K562 (cell line): Measurements from ENCODE around the gene BIN1. TPM values are rescaled to one million over a fixed set of nuclear protein-coding genes. Genes with fewer than 3 reads are reported as not detected.

ENCODE experiments used
- ATAC-seq: fragments of 200-7000 bp; cut with Tn5 transposase; 3 replicates; pipeline ENCODE4 v1.9.1; 2020; ENCODE audit warnings: moderate library complexity
- BruUV-seq: library from RNA; stranded (reverse); fragments of 400-500 nt; replicated peaks from 2 replicates; lab custom pipeline; 2021; lab: Mats Ljungman, UMichigan
- CTCF ChIA-PET: fragments of 300-600 bp; formaldehyde crosslinking; extraction: SDS; loops from one replicate; lab custom pipeline; 2021; ENCODE audit warnings: low intra/inter-chr PET ratio; lab: Yijun Ruan, JAX
- POLR2A ChIA-PET: fragments of 300-600, 350-650 bp; sonication (Branson Sonifier 250); formaldehyde crosslinking; extraction: SDS; loops from one replicate; lab custom pipeline; 2021; ENCODE audit warnings: antibody characterized with exemption, inconsistent platforms; lab: Yijun Ruan, JAX
- DNase-seq, 4 experiments: peaks; one replicate each; pipeline versions ENCODE4 v3.0.0 to v3.0.0-alpha.2; 2011 to 2018; ENCODE audit warnings: low spot score in 3 of 4, mixed read lengths in 3 of 4; ENCODE audit errors: extremely low read depth in 1 of 4
- FAIRE-seq: peaks from 2 replicates; lab custom pipeline; 2011; peaks lifted over from hg19 to GRCh38; lab: Jason Lieb, UNC
- H2AFZ ChIP-seq: 2 replicates; pipeline ENCODE4 v1.6.0; 2011; ENCODE audit warnings: low read depth, low read length, control low read depth, inconsistent platforms
- H3K27ac ChIP-seq: fragments of 200-600 bp; 3 replicates; pipeline ENCODE4 v1.8.0; 2011; ENCODE audit warnings: low read depth, mild to moderate bottlenecking, control low read depth, inconsistent platforms, low read length, moderate library complexity, mixed read lengths; ENCODE audit errors: extremely low read depth
- H3K27me3 ChIP-seq, 2 experiments: fragments of 300-600 bp in 1 of 2; 2 replicates in 1 of 2; 3 replicates in 1 of 2; pipeline versions ENCODE4 v1.6.0 to v1.8.0; 2011; ENCODE audit warnings: inconsistent platforms in 2 of 2, low read length in 2 of 2, mild to moderate bottlenecking in 1 of 2, mixed read lengths in 1 of 2, moderate library complexity in 1 of 2; ENCODE audit not compliant: control insufficient read depth in 2 of 2, insufficient read depth in 2 of 2
- H3K36me3 ChIP-seq: fragments of 300-600 bp; 3 replicates; pipeline ENCODE4 v1.8.0; 2011; ENCODE audit warnings: mild to moderate bottlenecking, low read length, inconsistent platforms; ENCODE audit not compliant: control insufficient read depth, insufficient read depth
- H3K4me1 ChIP-seq, 2 experiments: fragments of 200-600 bp in 1 of 2; replicated peaks in 1 of 2; 2 replicates in 1 of 2; 3 replicates in 1 of 2; pipeline versions ENCODE4 v1.5.1 to v1.8.0; 2011; ENCODE audit warnings: inconsistent platforms in 2 of 2, low read length in 2 of 2, mild to moderate bottlenecking in 1 of 2, mixed read lengths in 1 of 2, moderate library complexity in 1 of 2; ENCODE audit not compliant: control insufficient read depth in 2 of 2, insufficient read depth in 2 of 2
- H3K4me2 ChIP-seq: 2 replicates; pipeline ENCODE4 v1.6.1; 2011; ENCODE audit warnings: low read length, control low read depth, inconsistent platforms, mixed read lengths; ENCODE audit not compliant: insufficient read depth
- H3K4me3 ChIP-seq: fragments of 200-600 bp; sonication (generic), shearing (Covaris generic); 2 replicates; pipeline ENCODE4 v1.5.1; 2016; ENCODE audit warnings: control low read depth, inconsistent platforms
- H3K79me2 ChIP-seq: fragments of 200-600 bp; 3 replicates; pipeline ENCODE4 v1.8.0; 2011; ENCODE audit warnings: low read length, inconsistent platforms; ENCODE audit not compliant: control insufficient read depth, insufficient read depth
- H3K9ac ChIP-seq, 2 experiments: 2 replicates each; pipeline versions ENCODE4 v1.6.0 to v1.6.1; 2011; ENCODE audit warnings: low read depth in 2 of 2, low read length in 2 of 2, control low read depth in 1 of 2, inconsistent platforms in 1 of 2, mild to moderate bottlenecking in 1 of 2, mixed read lengths in 1 of 2; ENCODE audit not compliant: insufficient read depth in 1 of 2
- H3K9me1 ChIP-seq: one replicate; pipeline ENCODE4 v1.6.0; 2011; ENCODE audit warnings: inconsistent platforms, mild to moderate bottlenecking, low read length, moderate library complexity; ENCODE audit not compliant: control insufficient read depth, insufficient read depth
- H3K9me3 ChIP-seq: replicated peaks from 2 replicates; pipeline ENCODE4 v1.5.1; 2011; ENCODE audit warnings: low read depth, low read length, inconsistent platforms; ENCODE audit not compliant: control insufficient read depth, insufficient read depth
- H4K20me1 ChIP-seq: replicated peaks from 2 replicates; pipeline ENCODE4 v1.6.1; 2011; ENCODE audit warnings: low read length, inconsistent platforms, mixed read lengths; ENCODE audit not compliant: control insufficient read depth, insufficient read depth
- ILK ChIP-seq: fragments of 450-650 bp; IDR thresholded peaks from 2 replicates; pipeline ENCODE4 v1.6.1; 2016; ENCODE audit warnings: missing genetic modification characterization, low read depth, mild to moderate bottlenecking, missing compliant biosample characterization, moderate library complexity, borderline replicate concordance
- POLR3G ChIP-seq: IDR thresholded peaks from 2 replicates; pipeline ENCODE4 v1.6.1; 2011; ENCODE audit not compliant: insufficient read length, insufficient replicate concordance; ENCODE audit errors: extremely low read depth
- PURB ChIP-seq: sonication (generic); formaldehyde crosslinking; IDR thresholded peaks from 2 replicates; pipeline ENCODE4 v1.9.0; 2021; ENCODE audit warnings: low read depth, mild to moderate bottlenecking, missing genetic modification reagents
- SRSF7 ChIP-seq: fragments of 200-400 bp; formaldehyde crosslinking; optimal IDR thresholded peaks from 2 replicates; pipeline ENCODE3; 2017; ENCODE audit warnings: mild to moderate bottlenecking, low read depth, low read length
- TAF9B ChIP-seq: fragments of 450-650 bp; IDR thresholded peaks from 2 replicates; pipeline ENCODE4 v1.6.1; 2018; ENCODE audit warnings: mild to moderate bottlenecking; ENCODE audit not compliant: partially characterized antibody
- ZBED1 ChIP-seq: IDR thresholded peaks from 2 replicates; pipeline ENCODE4 v1.6.1; 2014
- ZNF133 ChIP-seq: fragments of 250-450 bp; sonication (Bioruptor Pico); IDR thresholded peaks from 2 replicates; pipeline ENCODE4 v1.4.0; 2020; ENCODE audit warnings: mild to moderate bottlenecking
- WGBS: fragments of 100-300 bp; shearing (Covaris generic); methylation state at CpG from one replicate; pipeline ENCODE4 v1.1.6; 2016; ENCODE audit warnings: low coverage, mixed read lengths; ENCODE audit not compliant: insufficient coverage; ENCODE audit errors: missing lambda C conversion rate; 5-methylcytosine and 5-hydroxymethylcytosine counted together
- in situ Hi-C: fragments of 300-500 bp; cut with MboI; formaldehyde crosslinking; loops from 4 replicates; pipeline ENCODE4 v1.15.0; 2018; ENCODE audit warnings: inconsistent platforms, mixed read lengths
- intact Hi-C: fragments of 100-400 bp; cut with micrococcal nuclease; formaldehyde crosslinking; loops from 2 replicates; pipeline ENCODE4 v1.14.2; 2022
- polyA plus RNA-seq, 8 experiments: library from polyadenylated mRNA; depleted of rRNA in 4 of 8; stranded (reverse) in 5 of 8; unstranded in 3 of 8; fragments of >200 nt; fragmentation: Nextera tagmentation in 2 of 8; fragmentation: Illumina TruSeq in 1 of 8; extraction: Ambion mirVana in 2 of 8; extraction: Trizol in 1 of 8; gene quantifications; 2 replicates each; pipeline versions ENCODE4 v1.2.1 to v1.2.3, GENCODE V29; 2011 to 2014; ENCODE audit warnings: inconsistent platforms in 1 of 8, missing spikeins in 1 of 8
- total RNA-seq, 7 experiments: library from RNA; depleted of rRNA in 6 of 7; stranded (reverse); fragments of >200 nt in 6 of 7; fragmentation: Illumina TruSeq in 2 of 7; extraction: Trizol in 2 of 7; gene quantifications; 2 replicates each; pipeline versions ENCODE4 v1.2.1 to v1.2.3, GENCODE V29; 2011 to 2021; ENCODE audit warnings: low replicate concordance in 1 of 7
- TF ChIP-seq, protein P1 (sequence below): fragments of 450-650 bp; IDR thresholded peaks from 2 replicates; pipeline ENCODE4 v1.6.1; 2016; ENCODE audit warnings: borderline replicate concordance
- TF ChIP-seq, protein P2 (sequence below): fragments of 450-650 bp; formaldehyde crosslinking; conservative IDR thresholded peaks from 2 replicates; pipeline ENCODE4 v1.4.0; 2022; ENCODE audit warnings: mild to moderate bottlenecking, missing genetic modification characterization

The BIN1 gene
- total and polyA plus RNA-seq, 9 of the 15 experiments (the other 6 are each of a cell fraction or from before 2014, with no cell fraction given): 0.04 to 2.8 (median 0.79) TPM; not detected in 1

DNA sequence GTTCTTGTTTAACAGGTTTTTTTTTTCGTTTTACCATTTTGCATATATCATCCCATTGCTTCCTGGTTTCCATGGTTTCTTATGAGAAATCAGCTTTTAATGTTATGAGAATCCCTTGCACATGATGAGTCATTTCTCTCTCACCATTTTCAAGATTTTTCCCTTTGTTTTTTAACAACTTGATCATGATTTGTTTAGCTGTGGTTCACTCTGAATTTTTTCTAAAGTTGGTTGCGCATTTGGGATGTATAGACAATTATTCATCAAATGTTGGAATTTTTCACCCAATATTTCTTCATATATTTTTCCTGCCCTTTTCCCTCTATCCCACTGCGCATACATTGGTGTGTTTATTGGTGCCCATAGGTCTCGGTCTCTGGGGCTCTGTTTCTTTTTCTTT lies 42.4 kb upstream of the BIN1 start:
- Histone ChIP-seq H3K9me3 (no peaks in the 10 kb centered on the region), H3K4me1 (no peaks in the 10 kb centered on the region; a peak in 1 of 5 replicates), H2AFZ (no peak overlapping the region), H3K9me1 (no peaks in the 10 kb centered on the region), H3K4me3 (no peak overlapping the region), H3K9ac (no peak overlapping the region), H4K20me1 (no peaks in the 10 kb centered on the region), H3K27me3 (peaks cover 0 to 44% of the 10 kb centered on the region in 2 experiments; a peak in 4 of 5 replicates), H3K27ac (no peak overlapping the region), H3K79me2 (no peaks in the 10 kb centered on the region), H3K4me2 (no peak overlapping the region), H3K36me3 (no peaks in the 10 kb centered on the region)
- ChIA-PET POLR2A (interaction anchor here (0.8 kb wide), 1 partner anchor 16 kb away, joined by 3 read pairs; no protein-coding TSS in a partner anchor), CTCF (no interaction called here)
- ATAC-seq: no peak
- TF ChIP-seq TAF9B: no peak
- TF ChIP-seq ZNF133 (CRISPR knock-in tag): no peak
- TF ChIP-seq SRSF7: no peak
- no peak for TF ChIP-seq PURB (CRISPR knock-in tag)
- TF ChIP-seq ZBED1: no peak
- TF ChIP-seq ILK (tag): no peak
- TF ChIP-seq POLR3G: no peak
- TF ChIP-seq, protein P1, sequence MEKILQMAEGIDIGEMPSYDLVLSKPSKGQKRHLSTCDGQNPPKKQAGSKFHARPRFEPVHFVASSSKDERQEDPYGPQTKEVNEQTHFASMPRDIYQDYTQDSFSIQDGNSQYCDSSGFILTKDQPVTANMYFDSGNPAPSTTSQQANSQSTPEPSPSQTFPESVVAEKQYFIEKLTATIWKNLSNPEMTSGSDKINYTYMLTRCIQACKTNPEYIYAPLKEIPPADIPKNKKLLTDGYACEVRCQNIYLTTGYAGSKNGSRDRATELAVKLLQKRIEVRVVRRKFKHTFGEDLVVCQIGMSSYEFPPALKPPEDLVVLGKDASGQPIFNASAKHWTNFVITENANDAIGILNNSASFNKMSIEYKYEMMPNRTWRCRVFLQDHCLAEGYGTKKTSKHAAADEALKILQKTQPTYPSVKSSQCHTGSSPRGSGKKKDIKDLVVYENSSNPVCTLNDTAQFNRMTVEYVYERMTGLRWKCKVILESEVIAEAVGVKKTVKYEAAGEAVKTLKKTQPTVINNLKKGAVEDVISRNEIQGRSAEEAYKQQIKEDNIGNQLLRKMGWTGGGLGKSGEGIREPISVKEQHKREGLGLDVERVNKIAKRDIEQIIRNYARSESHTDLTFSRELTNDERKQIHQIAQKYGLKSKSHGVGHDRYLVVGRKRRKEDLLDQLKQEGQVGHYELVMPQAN: no peak
- TF ChIP-seq, protein P2, sequence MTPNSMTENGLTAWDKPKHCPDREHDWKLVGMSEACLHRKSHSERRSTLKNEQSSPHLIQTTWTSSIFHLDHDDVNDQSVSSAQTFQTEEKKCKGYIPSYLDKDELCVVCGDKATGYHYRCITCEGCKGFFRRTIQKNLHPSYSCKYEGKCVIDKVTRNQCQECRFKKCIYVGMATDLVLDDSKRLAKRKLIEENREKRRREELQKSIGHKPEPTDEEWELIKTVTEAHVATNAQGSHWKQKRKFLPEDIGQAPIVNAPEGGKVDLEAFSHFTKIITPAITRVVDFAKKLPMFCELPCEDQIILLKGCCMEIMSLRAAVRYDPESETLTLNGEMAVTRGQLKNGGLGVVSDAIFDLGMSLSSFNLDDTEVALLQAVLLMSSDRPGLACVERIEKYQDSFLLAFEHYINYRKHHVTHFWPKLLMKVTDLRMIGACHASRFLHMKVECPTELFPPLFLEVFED (CRISPR knock-in tag): no peak
- BruUV-seq: no TSS peak
- WGBS: 1% methylated on average over 4 of the region's 4 CpGs
- FAIRE-seq: no peak
- no peak for DNase-seq
- intact Hi-C loops (no loop called here), in situ Hi-C loops (no loop called here)
